CD8-positive, alpha-beta memory T cell (primary cell): ENCODE results near the gene MSH3. TPM values are rescaled to one million over a fixed set of nuclear protein-coding genes. Genes with fewer than 3 reads are reported as not detected.
"Not testable (repeated sequence)": the region's sequence is repeated elsewhere in the genome, so short reads cannot be mapped to it uniquely, and the experiment has no call there.

Experiments used
- CTCF ChIA-PET: fragments of 350-600 bp; sonication (Branson Sonifier 250); formaldehyde crosslinking; loops from one replicate; lab custom pipeline; 2021; ENCODE audit warnings: antibody characterized with exemption; lab: Charles Lee
- POLR2A ChIA-PET: fragments of 350-600 bp; sonication (Branson Sonifier 250); formaldehyde crosslinking; loops from one replicate; lab custom pipeline; 2021; ENCODE audit warnings: antibody characterized with exemption; lab: Charles Lee
- DNase-seq, 5 donors: peaks; one replicate each; pipeline versions ENCODE4 v3.0.0 to v3.0.0-alpha.2; 2020 to 2022; ENCODE audit warnings: mixed read lengths in 1 of 5
- H3K27ac ChIP-seq: one replicate; pipeline ENCODE4 v1.7.0; 2013; ENCODE audit warnings: low read depth, mild to moderate bottlenecking, low read length, moderate library complexity
- H3K27me3 ChIP-seq: 2 replicates; pipeline ENCODE4 v1.7.0; 2013; ENCODE audit warnings: low read length, mild to moderate bottlenecking; ENCODE audit not compliant: insufficient read depth, poor library complexity, severe bottlenecking
- H3K36me3 ChIP-seq: 2 replicates; pipeline ENCODE4 v1.7.0; 2013; ENCODE audit warnings: mild to moderate bottlenecking, low read length, moderate library complexity; ENCODE audit not compliant: insufficient read depth
- H3K4me1 ChIP-seq: 2 replicates; pipeline ENCODE4 v1.7.0; 2013; ENCODE audit warnings: mild to moderate bottlenecking, low read length, moderate library complexity; ENCODE audit not compliant: insufficient read depth
- H3K4me3 ChIP-seq: 2 replicates; pipeline ENCODE4 v1.7.0; 2013; ENCODE audit warnings: mild to moderate bottlenecking, low read length
- H3K9me3 ChIP-seq: 2 replicates; pipeline ENCODE4 v1.7.0; 2013; ENCODE audit warnings: mild to moderate bottlenecking, low read length
- H3K27ac Mint-ChIP-seq, 8 donors: one replicate each; pipeline ENCODE4 v1.8.0; 2020 to 2021; ENCODE audit warnings: mixed read lengths in 8 of 8, mild to moderate bottlenecking in 6 of 8, inconsistent platforms in 3 of 8, moderate library complexity in 3 of 8
- H3K27me3 Mint-ChIP-seq, 2 donors: one replicate each; pipeline ENCODE4 v1.8.0; 2020 to 2021; ENCODE audit warnings: mixed read lengths in 2 of 2, mild to moderate bottlenecking in 1 of 2, moderate library complexity in 1 of 2
- H3K36me3 Mint-ChIP-seq, 3 donors: one replicate each; pipeline ENCODE4 v1.8.0; 2020 to 2021; ENCODE audit warnings: mixed read lengths in 3 of 3, inconsistent platforms in 1 of 3, mild to moderate bottlenecking in 1 of 3
- H3K4me1 Mint-ChIP-seq, 3 donors: one replicate each; pipeline ENCODE4 v1.8.0; 2020 to 2021; ENCODE audit warnings: mixed read lengths in 3 of 3, inconsistent platforms in 1 of 3, mild to moderate bottlenecking in 1 of 3
- H3K4me3 Mint-ChIP-seq, 7 donors: one replicate each; pipeline ENCODE4 v1.8.0; 2020 to 2021; ENCODE audit warnings: mixed read lengths in 7 of 7, mild to moderate bottlenecking in 6 of 7, moderate library complexity in 4 of 7, inconsistent platforms in 2 of 7
- H3K9me3 Mint-ChIP-seq, 5 donors: one replicate each; pipeline ENCODE4 v1.8.0; 2020 to 2022; ENCODE audit warnings: mixed read lengths in 5 of 5, mild to moderate bottlenecking in 3 of 5, moderate library complexity in 2 of 5, inconsistent platforms in 1 of 5
- polyA plus RNA-seq: library from polyadenylated mRNA; unstranded; fragments of 300-500 nt; fragmentation: Illumina TruSeq; gene quantifications from one replicate; pipeline ENCODE4 v1.2.3, GENCODE V29; 2021
- total RNA-seq, 2 experiments: library from RNA; stranded (reverse); gene quantifications; one replicate each; pipeline ENCODE4 v1.2.3, GENCODE V29; 2021

MSH3 gene
- total and polyA plus RNA-seq, 3 experiments from 2014 or later: 13.1 to 19.8 (median 19.2) TPM

DNA sequence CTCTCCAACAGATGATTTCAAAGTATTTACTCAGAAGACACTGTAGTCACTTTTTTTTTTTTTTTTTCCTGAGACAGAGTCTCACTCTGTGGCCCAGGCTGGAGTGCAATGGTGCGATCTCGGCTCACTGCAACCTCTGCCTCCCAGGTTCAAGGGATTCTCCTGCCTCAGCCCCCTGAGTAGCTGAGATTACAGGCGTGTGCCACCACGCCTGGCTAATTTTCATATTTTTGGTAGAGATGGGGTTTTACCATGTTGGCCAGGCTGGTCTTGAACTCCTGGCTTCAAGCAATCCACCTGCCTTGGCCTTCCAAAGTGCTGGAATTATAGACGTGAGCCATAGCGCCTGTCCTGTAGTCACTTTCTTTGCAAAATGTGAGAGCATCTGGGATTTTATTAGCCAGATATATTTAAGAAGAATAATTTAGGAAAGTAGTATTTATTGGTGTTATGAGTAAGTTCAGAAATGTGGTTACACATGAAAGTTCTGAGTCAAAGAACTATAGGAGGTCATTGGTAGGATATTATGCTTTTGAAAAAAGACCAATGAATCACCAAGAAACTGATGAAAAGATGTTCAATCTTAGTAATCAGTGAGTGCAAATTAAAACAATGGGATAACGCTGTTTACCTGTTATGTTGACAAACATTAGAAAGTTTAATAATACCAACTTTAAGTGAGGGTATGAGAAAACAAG lies 135.0 kb downstream of the MSH3 start:
- H3K4me1 Mint-ChIP-seq, H3K9me3 Mint-ChIP-seq, H3K27me3 ChIP-seq, H3K27ac ChIP-seq, H3K27me3 Mint-ChIP-seq, H3K4me3 ChIP-seq, H3K4me1 ChIP-seq, H3K4me3 Mint-ChIP-seq, CTCF ChIA-PET, H3K9me3 ChIP-seq, H3K36me3 ChIP-seq, DNase-seq, POLR2A ChIA-PET: not testable (repeated sequence)
- Mint-ChIP-seq H3K27ac (peak overlapping the region in 2 of 8 donors; percentile 17 to 78), H3K36me3 (peaks cover 4 to 37% (median 10%) of the 10 kb centered on the region in 3 donors)

GRCh38 chr5:80790698-80791097 lies 136.2 kb downstream of the MSH3 start:
- no peaks in the 10 kb centered on the region for H3K9me3 Mint-ChIP-seq
- no peak overlapping the region for H3K4me3 ChIP-seq
- DNase-seq: no peak
- H3K9me3 ChIP-seq: no peaks in the 10 kb centered on the region
- no peaks in the 10 kb centered on the region for H3K27me3 Mint-ChIP-seq
- ChIA-PET POLR2A (no interaction called here), CTCF (no interaction called here)
- no peak overlapping the region for H3K4me3 Mint-ChIP-seq
- peak overlapping the region in 1 of 8 donors; percentile 19 for H3K27ac Mint-ChIP-seq
- no peak overlapping the region for H3K27ac ChIP-seq
- H3K4me1 ChIP-seq: no peaks in the 10 kb centered on the region
- no peaks in the 10 kb centered on the region for H3K4me1 Mint-ChIP-seq
- H3K36me3 ChIP-seq: peaks cover 6% of the 10 kb centered on the region
- no peaks in the 10 kb centered on the region for H3K27me3 ChIP-seq
- H3K36me3 Mint-ChIP-seq: peaks cover 0 to 33% (median 10%) of the 10 kb centered on the region in 3 donors

- no peaks in the 10 kb centered on the region for H3K4me1 Mint-ChIP-seq
- Histone ChIP-seq H3K4me1 (no peaks in the 10 kb centered on the region), H3K4me3 (no peak overlapping the region), H3K36me3 (peaks cover 6% of the 10 kb centered on the region), H3K27me3 (no peaks in the 10 kb centered on the region), H3K27ac (no peak overlapping the region), H3K9me3 (no peaks in the 10 kb centered on the region)
- H3K4me3 Mint-ChIP-seq: no peak overlapping the region
- H3K27me3 Mint-ChIP-seq: no peaks in the 10 kb centered on the region
- DNase-seq: no peak
- H3K36me3 Mint-ChIP-seq: peaks cover 3 to 38% (median 18%) of the 10 kb centered on the region in 3 donors
- POLR2A ChIA-PET: no interaction called here
- CTCF ChIA-PET: no interaction called here
- H3K9me3 Mint-ChIP-seq: no peaks in the 10 kb centered on the region
- H3K27ac Mint-ChIP-seq: no peak overlapping the region
These were observed 138.9 kb downstream of the MSH3 start for GRCh38 chr5:80793354-80793753.

DNA sequence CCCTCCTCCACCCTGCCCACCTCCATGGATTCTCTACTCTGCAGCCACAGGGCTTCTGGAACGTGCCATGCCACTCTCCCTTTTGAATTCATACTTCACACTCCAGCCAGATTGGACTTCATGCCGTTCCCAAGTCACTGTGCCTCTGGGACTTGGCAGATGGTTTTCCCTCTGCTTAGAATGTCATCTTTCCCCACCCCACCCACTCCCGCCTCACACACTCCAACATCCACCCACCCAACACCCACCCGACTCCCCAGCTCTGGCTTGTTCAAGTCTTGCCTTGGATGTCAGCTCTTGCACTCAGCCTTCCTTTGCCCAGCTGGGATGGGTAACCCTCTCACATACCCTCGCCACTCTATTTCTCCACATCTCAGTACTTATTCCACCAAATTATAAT lies 142.4 kb downstream of the MSH3 start:
- no peaks in the 10 kb centered on the region for H3K27me3 ChIP-seq
- H3K27ac Mint-ChIP-seq: peak overlapping the region in 1 of 8 donors; percentile 8
- POLR2A ChIA-PET: no interaction called here

DNA sequence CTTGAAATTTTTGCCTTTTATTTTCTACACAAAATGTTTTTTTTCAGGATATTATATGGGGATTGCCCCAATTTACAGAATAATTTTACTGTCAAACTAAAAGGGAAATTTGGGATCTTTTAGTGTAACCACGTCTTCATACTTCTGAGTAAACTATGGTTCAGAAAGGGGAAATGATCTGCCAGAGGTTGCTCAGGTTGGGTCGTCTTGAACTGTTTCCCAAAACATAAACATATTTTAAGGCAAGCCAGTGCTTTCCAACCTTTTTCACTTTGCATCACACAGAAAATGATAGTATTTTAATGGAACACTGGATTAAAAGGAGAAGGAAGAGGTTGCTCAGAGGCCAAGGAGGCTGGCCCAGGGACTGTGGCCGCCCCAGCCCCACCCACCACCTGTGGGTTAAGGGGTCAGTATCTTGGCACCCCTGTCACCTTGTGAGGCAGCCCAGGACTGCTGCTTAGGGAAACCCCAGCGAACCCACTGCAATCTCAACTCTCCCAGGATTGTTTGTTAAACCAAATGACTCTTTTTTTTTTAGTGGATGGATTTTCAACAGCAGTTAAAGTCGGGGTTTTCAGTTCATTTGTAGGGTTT lies 143.1 kb downstream of the MSH3 start:
- peaks cover 6% of the 10 kb centered on the region for H3K36me3 ChIP-seq
- CTCF ChIA-PET: no interaction called here
- H3K27me3 Mint-ChIP-seq: no peaks in the 10 kb centered on the region
- POLR2A ChIA-PET: no interaction called here
- no peak overlapping the region for H3K4me3 ChIP-seq
- H3K27ac Mint-ChIP-seq: no peak overlapping the region
- no peaks in the 10 kb centered on the region for H3K4me1 ChIP-seq
- H3K27me3 ChIP-seq: no peaks in the 10 kb centered on the region
- no peak overlapping the region for H3K27ac ChIP-seq
- no peak overlapping the region for H3K4me3 Mint-ChIP-seq
- peaks cover 20 to 42% (median 24%) of the 10 kb centered on the region in 3 donors for H3K36me3 Mint-ChIP-seq
- no peaks in the 10 kb centered on the region for H3K9me3 ChIP-seq
- DNase-seq: no peak
- H3K9me3 Mint-ChIP-seq: peaks cover 0 to 1% (median 0%) of the 10 kb centered on the region in 5 donors
- H3K4me1 Mint-ChIP-seq: no peaks in the 10 kb centered on the region

More for the DNA sequence above, 142.4 kb downstream of the MSH3 start:
- H3K27ac ChIP-seq: no peak overlapping the region
- Mint-ChIP-seq H3K4me3 (no peak overlapping the region), H3K9me3 (peaks cover 0 to 1% (median 0%) of the 10 kb centered on the region in 5 donors), H3K36me3 (peaks cover 19 to 44% (median 22%) of the 10 kb centered on the region in 3 donors), H3K27me3 (no peaks in the 10 kb centered on the region), H3K4me1 (no peaks in the 10 kb centered on the region)
- no peaks in the 10 kb centered on the region for H3K4me1 ChIP-seq
- no peaks in the 10 kb centered on the region for H3K9me3 ChIP-seq
- peaks cover 6% of the 10 kb centered on the region for H3K36me3 ChIP-seq
- CTCF ChIA-PET: no interaction called here
- DNase-seq: no peak
- no peak overlapping the region for H3K4me3 ChIP-seq

DNA sequence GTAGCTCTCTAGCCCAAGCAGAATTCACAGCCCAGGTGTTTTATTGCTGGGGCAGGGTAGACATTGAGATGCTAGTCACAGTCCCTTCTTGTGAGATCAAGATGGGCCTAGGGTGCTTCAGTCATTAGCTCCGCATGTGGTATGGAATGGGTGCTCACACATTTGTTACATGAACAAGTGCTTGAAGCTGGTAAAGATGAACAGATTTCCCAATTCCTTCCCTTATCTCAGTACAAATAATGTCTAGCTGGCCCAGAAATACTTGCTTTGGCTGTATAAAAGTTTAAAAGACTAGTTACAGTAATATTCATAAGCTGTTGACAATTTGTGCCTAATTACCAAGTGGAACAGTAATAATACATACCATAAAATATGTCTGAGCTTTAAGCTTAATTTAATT lies 143.7 kb downstream of the MSH3 start:
- Histone ChIP-seq H3K27me3 (no peaks in the 10 kb centered on the region), H3K9me3 (no peaks in the 10 kb centered on the region), H3K27ac (no peak overlapping the region), H3K36me3 (peaks cover 4% of the 10 kb centered on the region), H3K4me3 (no peak overlapping the region), H3K4me1 (no peaks in the 10 kb centered on the region)
- Mint-ChIP-seq H3K4me1 (peaks cover 0 to 1% (median 0%) of the 10 kb centered on the region in 3 donors), H3K9me3 (peaks cover 0 to 1% (median 0%) of the 10 kb centered on the region in 5 donors), H3K4me3 (no peak overlapping the region), H3K27ac (peak overlapping the region in 2 of 8 donors; percentile 7 to 17), H3K36me3 (peaks cover 26 to 46% (median 29%) of the 10 kb centered on the region in 3 donors), H3K27me3 (no peaks in the 10 kb centered on the region)
- ChIA-PET CTCF (no interaction called here), POLR2A (no interaction called here)
- no peak for DNase-seq

- no peaks in the 10 kb centered on the region for H3K36me3 ChIP-seq
- H3K4me3 Mint-ChIP-seq: no peak overlapping the region
- H3K4me3 ChIP-seq: no peak overlapping the region
- POLR2A ChIA-PET: no interaction called here
- no peaks in the 10 kb centered on the region for H3K27me3 ChIP-seq
- H3K36me3 Mint-ChIP-seq: peaks cover 31 to 51% (median 33%) of the 10 kb centered on the region in 3 donors
- DNase-seq: no peak
- CTCF ChIA-PET: interaction anchor here (0.7 kb wide), 1 partner anchor 132 kb away, joined by 4 read pairs; no protein-coding TSS in a partner anchor
- H3K4me1 ChIP-seq: no peaks in the 10 kb centered on the region
- no peaks in the 10 kb centered on the region for H3K27me3 Mint-ChIP-seq
- H3K9me3 ChIP-seq: no peaks in the 10 kb centered on the region
- no peak overlapping the region for H3K27ac ChIP-seq
- H3K9me3 Mint-ChIP-seq: peaks cover 0 to 1% (median 0%) of the 10 kb centered on the region in 5 donors
- peaks cover 0 to 4% (median 0%) of the 10 kb centered on the region in 3 donors for H3K4me1 Mint-ChIP-seq
- peak overlapping the region in 4 of 8 donors; percentile 2 to 33 (median 13) for H3K27ac Mint-ChIP-seq
These were observed 144.2 kb downstream of the MSH3 start for GRCh38 chr5:80798633-80799032.

- H3K4me1 ChIP-seq: no peaks in the 10 kb centered on the region
- peaks cover 0 to 5% (median 0%) of the 10 kb centered on the region in 3 donors for H3K4me1 Mint-ChIP-seq
- H3K4me3 ChIP-seq: no peak overlapping the region
- DNase-seq: no peak
- H3K36me3 ChIP-seq: no peaks in the 10 kb centered on the region
- peaks cover 33 to 51% (median 34%) of the 10 kb centered on the region in 3 donors for H3K36me3 Mint-ChIP-seq
- peaks cover 0 to 2% (median 0%) of the 10 kb centered on the region in 5 donors for H3K9me3 Mint-ChIP-seq
- CTCF ChIA-PET: interaction anchor here (0.7 kb wide), 1 partner anchor 132 kb away, joined by 4 read pairs; no protein-coding TSS in a partner anchor
- POLR2A ChIA-PET: no interaction called here
- no peaks in the 10 kb centered on the region for H3K27me3 ChIP-seq
- no peak overlapping the region for H3K27ac ChIP-seq
- H3K27me3 Mint-ChIP-seq: no peaks in the 10 kb centered on the region
- H3K9me3 ChIP-seq: no peaks in the 10 kb centered on the region
- no peak overlapping the region for H3K4me3 Mint-ChIP-seq
- peak overlapping the region in 2 of 8 donors; percentile 2 to 33 for H3K27ac Mint-ChIP-seq
These were observed 144.6 kb downstream of the MSH3 start for GRCh38 chr5:80799041-80799440.
